DOHH2 (cell line): Measurements from ENCODE around the gene MINAR2.

Source experiments
- CTCF ChIP-seq: fragments of 200-600 bp; sonication (generic); IDR thresholded peaks from one replicate; pipeline ENCODE4 v1.5.1; 2014; ENCODE audit warnings: antibody characterized with exemption, mild to moderate bottlenecking, low read depth, low read length; ENCODE audit not compliant: poor library complexity, severe bottlenecking
- EZH2phosphoT487 ChIP-seq: fragments of 200-600 bp; sonication (generic); IDR thresholded peaks from 2 replicates; pipeline ENCODE4 v1.6.1; 2017; ENCODE audit warnings: borderline replicate concordance, mild to moderate bottlenecking, antibody characterized with exemption, low read length, moderate library complexity, mixed read lengths

- TF ChIP-seq CTCF: no peak
- TF ChIP-seq EZH2phosphoT487: no peak
These were observed 30.1 kb upstream of the MINAR2 start for GRCh38 chr5:129717751-129718310.
